ENCODE data around the gene PRKAR2B.

- TF ChIP-seq POLR2A (IDR thresholded peaks at IDR 0.05) = no peak
- no peak for TF ChIP-seq CTCF (IDR thresholded peaks at IDR 0.05)
These were observed 1.0 kb upstream of the PRKAR2B start for GRCh38 chr7:107043491-107043890.

Measured in lower leg skin (tissue), 3 donors.